Duodenal mucosa (tissue), 2 donors: ENCODE data around the gene CCND2.

ENCODE experiments used
- H3K27ac ChIP-seq: one replicate; pipeline ENCODE4 v1.7.0; 2013; ENCODE audit warnings: low read depth, low read length
- H3K27me3 ChIP-seq, 2 donors: one replicate each; pipeline ENCODE4 v1.7.0; 2013; ENCODE audit warnings: low read length in 2 of 2, control low read depth in 1 of 2; ENCODE audit not compliant: insufficient read depth in 2 of 2, control insufficient read depth in 1 of 2
- H3K36me3 ChIP-seq, 2 donors: one replicate each; pipeline ENCODE4 v1.7.0; 2013; ENCODE audit warnings: low read length in 2 of 2, control low read depth in 1 of 2; ENCODE audit not compliant: insufficient read depth in 2 of 2, control insufficient read depth in 1 of 2
- H3K4me1 ChIP-seq, 2 donors: one replicate each; pipeline ENCODE4 v1.7.0; 2013; ENCODE audit warnings: low read length in 2 of 2, control low read depth in 1 of 2; ENCODE audit not compliant: insufficient read depth in 2 of 2, control insufficient read depth in 1 of 2
- H3K4me3 ChIP-seq, 2 donors: one replicate each; pipeline ENCODE4 v1.7.0; 2013; ENCODE audit warnings: low read length in 2 of 2, low read depth in 1 of 2
- H3K9ac ChIP-seq, 2 donors: one replicate each; pipeline ENCODE4 v1.7.0; 2013; ENCODE audit warnings: low read length in 2 of 2, low read depth in 1 of 2
- H3K9me3 ChIP-seq, 2 donors: one replicate each; pipeline ENCODE4 v1.7.0; 2013; ENCODE audit warnings: low read length in 2 of 2, control low read depth in 1 of 2; ENCODE audit not compliant: control insufficient read depth in 1 of 2

The CCND2 gene

GRCh38 chr12:4282892-4283511 lies 9.4 kb downstream of the CCND2 start:
- H3K27me3 ChIP-seq, result no peaks in the 10 kb centered on the region
- H3K27ac ChIP-seq, result no peak overlapping the region
- H3K4me1 ChIP-seq, result peaks cover 73 to 76% of the 10 kb centered on the region in 2 donors
- peaks cover 48 to 93% of the 10 kb centered on the region in 2 donors for H3K36me3 ChIP-seq
- H3K4me3 ChIP-seq, result no peak overlapping the region
- no peaks in the 10 kb centered on the region for H3K9me3 ChIP-seq
- no peak overlapping the region for H3K9ac ChIP-seq

- H3K4me3 ChIP-seq, result no peak overlapping the region
- no peak overlapping the region for H3K27ac ChIP-seq
- H3K4me1 ChIP-seq, result peaks cover 73 to 76% of the 10 kb centered on the region in 2 donors
- H3K27me3 ChIP-seq, result no peaks in the 10 kb centered on the region
- no peaks in the 10 kb centered on the region for H3K9me3 ChIP-seq
- H3K36me3 ChIP-seq, result peaks cover 53 to 94% of the 10 kb centered on the region in 2 donors
- no peak overlapping the region for H3K9ac ChIP-seq
These were observed 10.1 kb downstream of the CCND2 start for GRCh38 chr12:4283512-4284255.

- H3K36me3 ChIP-seq, result peaks cover 57 to 96% of the 10 kb centered on the region in 2 donors
- H3K27ac ChIP-seq, result no peak overlapping the region
- H3K9me3 ChIP-seq, result no peaks in the 10 kb centered on the region
- no peak overlapping the region for H3K4me3 ChIP-seq
- H3K9ac ChIP-seq, result no peak overlapping the region
- H3K27me3 ChIP-seq, result no peaks in the 10 kb centered on the region
- H3K4me1 ChIP-seq, result peaks cover 69 to 72% of the 10 kb centered on the region in 2 donors
These were observed 10.7 kb downstream of the CCND2 start for GRCh38 chr12:4284306-4284705.

- H3K4me1 ChIP-seq, result peaks cover 62 to 65% of the 10 kb centered on the region in 2 donors
- peaks cover 58 to 96% of the 10 kb centered on the region in 2 donors for H3K36me3 ChIP-seq
- no peak overlapping the region for H3K27ac ChIP-seq
- H3K9me3 ChIP-seq, result no peaks in the 10 kb centered on the region
- no peak overlapping the region for H3K4me3 ChIP-seq
- H3K27me3 ChIP-seq, result no peaks in the 10 kb centered on the region
- no peak overlapping the region for H3K9ac ChIP-seq
These were observed 11.5 kb downstream of the CCND2 start for GRCh38 chr12:4285070-4285469.

GRCh38 chr12:4286228-4286627 lies 12.7 kb downstream of the CCND2 start:
- Histone ChIP-seq H3K36me3 (peaks cover 65 to 97% of the 10 kb centered on the region in 2 donors), H3K27me3 (no peaks in the 10 kb centered on the region), H3K4me3 (no peak overlapping the region), H3K27ac (no peak overlapping the region), H3K4me1 (peaks cover 50 to 53% of the 10 kb centered on the region in 2 donors), H3K9me3 (no peaks in the 10 kb centered on the region), H3K9ac (peak overlapping the region in 1 of 2 donors; percentile 7)

- peak overlapping the region in 1 of 2 donors; percentile 7 for H3K9ac ChIP-seq
- no peaks in the 10 kb centered on the region for H3K27me3 ChIP-seq
- peaks cover 68 to 97% of the 10 kb centered on the region in 2 donors for H3K36me3 ChIP-seq
- H3K27ac ChIP-seq, result no peak overlapping the region
- no peak overlapping the region for H3K4me3 ChIP-seq
- H3K4me1 ChIP-seq, result peaks cover 46 to 50% of the 10 kb centered on the region in 2 donors
- H3K9me3 ChIP-seq, result no peaks in the 10 kb centered on the region
These were observed 13.3 kb downstream of the CCND2 start for GRCh38 chr12:4286771-4287317.

- Histone ChIP-seq H3K36me3 (peaks cover 67 to 96% of the 10 kb centered on the region in 2 donors), H3K9ac (no peak overlapping the region), H3K27ac (no peak overlapping the region)
These were observed 14.0 kb downstream of the CCND2 start for GRCh38 chr12:4287325-4288211.

GRCh38 chr12:4288296-4289131 lies 15.0 kb downstream of the CCND2 start:
- H3K27ac ChIP-seq, result no peak overlapping the region
- H3K9me3 ChIP-seq, result no peaks in the 10 kb centered on the region
- no peak overlapping the region for H3K4me3 ChIP-seq
- H3K36me3 ChIP-seq, result peaks cover 66 to 95% of the 10 kb centered on the region in 2 donors
- peaks cover 41 to 53% of the 10 kb centered on the region in 2 donors for H3K4me1 ChIP-seq
- peak overlapping the region in 1 of 2 donors; percentile 6 for H3K9ac ChIP-seq
- no peaks in the 10 kb centered on the region for H3K27me3 ChIP-seq

More at GRCh38 chr12:4287325-4288211, 14.0 kb downstream of the CCND2 start:
- Histone ChIP-seq H3K4me1 (peaks cover 41 to 54% of the 10 kb centered on the region in 2 donors), H3K4me3 (no peak overlapping the region), H3K9me3 (no peaks in the 10 kb centered on the region), H3K27me3 (no peaks in the 10 kb centered on the region)

- Histone ChIP-seq H3K9me3 (no peaks in the 10 kb centered on the region), H3K36me3 (peaks cover 64 to 93% of the 10 kb centered on the region in 2 donors), H3K9ac (no peak overlapping the region), H3K27me3 (no peaks in the 10 kb centered on the region), H3K4me3 (no peak overlapping the region), H3K27ac (no peak overlapping the region), H3K4me1 (peaks cover 41 to 52% of the 10 kb centered on the region in 2 donors)
These were observed 15.8 kb downstream of the CCND2 start for GRCh38 chr12:4289231-4289878.
